Natural killer cell (primary cell): ENCODE data around the gene RWDD4. TPM values are rescaled to one million over a fixed set of nuclear protein-coding genes. Genes with fewer than 3 reads are reported as not detected.

ENCODE experiments used
- ATAC-seq, 3 donors: fragments of 150-1000 bp in 2 of 3; fragments of 200-7000 bp in 1 of 3; cut with Tn5 transposase; 1 replicate in 1 of 3; 2 replicates in 2 of 3; pipeline ENCODE4 v1.10.0; 2021; ENCODE audit warnings: mild to moderate bottlenecking in 2 of 3, moderate library complexity in 2 of 3
- DNase-seq, 2 donors: peaks; one replicate each; pipeline versions ENCODE4 v3.0.0 to v3.0.0-alpha.2; 2013 to 2021; ENCODE audit warnings: mixed read lengths in 1 of 2
- H3K27ac ChIP-seq: one replicate; pipeline ENCODE4 v1.5.1; 2013; ENCODE audit warnings: mild to moderate bottlenecking, low read length
- H3K27me3 ChIP-seq: one replicate; pipeline ENCODE4 v1.6.1; 2013; ENCODE audit warnings: low read length; ENCODE audit not compliant: control insufficient read depth, insufficient read depth
- H3K36me3 ChIP-seq: one replicate; pipeline ENCODE4 v1.6.1; 2013; ENCODE audit warnings: low read length; ENCODE audit not compliant: control insufficient read depth, insufficient read depth
- H3K4me1 ChIP-seq: one replicate; pipeline ENCODE4 v1.6.1; 2013; ENCODE audit warnings: low read length; ENCODE audit not compliant: control insufficient read depth, insufficient read depth
- H3K4me3 ChIP-seq: one replicate; pipeline ENCODE4 v1.5.1; 2013; ENCODE audit warnings: low read length
- H3K9me3 ChIP-seq: one replicate; pipeline ENCODE4 v1.6.1; 2013; ENCODE audit warnings: low read length; ENCODE audit not compliant: control insufficient read depth, insufficient read depth
- H3K27ac Mint-ChIP-seq, 2 donors: one replicate each; pipeline ENCODE4 v1.8.0; 2022; ENCODE audit warnings: mild to moderate bottlenecking in 2 of 2, mixed read lengths in 2 of 2, moderate library complexity in 1 of 2
- H3K27me3 Mint-ChIP-seq, 2 donors: one replicate each; pipeline ENCODE4 v1.8.0; 2022; ENCODE audit warnings: low read depth in 2 of 2, mixed read lengths in 2 of 2
- H3K36me3 Mint-ChIP-seq: one replicate; pipeline ENCODE4 v1.8.0; 2022; ENCODE audit warnings: mixed read lengths
- H3K4me1 Mint-ChIP-seq, 2 donors: one replicate each; pipeline ENCODE4 v1.8.0; 2022; ENCODE audit warnings: mixed read lengths in 2 of 2
- H3K4me3 Mint-ChIP-seq: one replicate; pipeline ENCODE4 v1.8.0; 2022; ENCODE audit warnings: mild to moderate bottlenecking, moderate library complexity, mixed read lengths
- H3K9me3 Mint-ChIP-seq, 2 donors: one replicate each; pipeline ENCODE4 v1.8.0; 2022; ENCODE audit warnings: mixed read lengths in 2 of 2
- WGBS: methylation state at CpG from one replicate; pipeline ENCODE4 v1.1.7; 2013; ENCODE audit warnings: missing lambda C conversion rate; ENCODE audit not compliant: insufficient coverage; 5-methylcytosine and 5-hydroxymethylcytosine counted together
- intact Hi-C: fragments of 100-400 bp; cut with micrococcal nuclease; formaldehyde crosslinking; loops from one replicate; pipeline ENCODE4 v1.14.2; 2022
- total RNA-seq, 4 donors: library from RNA; stranded (reverse); fragments of 120-200 nt in 1 of 4; gene quantifications; one replicate each; pipeline versions ENCODE4 v1.2.3 to v1.2.4, GENCODE V29; 2013 to 2022
- TF ChIP-seq, protein P1 (sequence below): fragments of 200-600 bp; IDR thresholded peaks from one replicate; pipeline ENCODE4 v1.8.0; 2022; ENCODE audit warnings: antibody characterized with exemption

Gene RWDD4
- total RNA-seq, 3 donors from 2014 or later (not counting 1 experiment from before 2014, with no cell fraction given): 14.3 to 20.7 (median 17.6) TPM

DNA sequence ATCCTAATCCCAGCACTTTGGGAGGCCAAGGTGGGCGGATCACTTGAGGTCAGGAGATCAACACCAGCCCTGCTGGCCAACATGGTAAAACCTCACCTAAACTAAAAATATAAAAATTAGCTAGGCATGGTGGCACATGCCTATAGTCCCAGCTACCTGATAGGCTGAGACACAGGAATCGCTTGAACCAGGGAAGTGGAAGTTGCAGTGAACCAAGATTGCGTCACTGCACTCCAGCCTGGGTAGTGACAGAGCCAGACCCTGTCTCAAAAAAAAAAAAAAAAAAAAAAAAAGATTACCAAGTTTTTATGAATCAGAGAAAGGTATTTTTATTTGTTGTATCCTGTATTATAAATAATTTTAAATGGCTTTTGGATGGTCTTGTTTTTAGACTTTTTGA is 15.2 kb upstream of the RWDD4 start:
- Histone ChIP-seq H3K27ac (no peak overlapping the region), H3K36me3 (peaks cover 63% of the 10 kb centered on the region), H3K4me1 (no peaks in the 10 kb centered on the region), H3K4me3 (no peak overlapping the region), H3K9me3 (no peaks in the 10 kb centered on the region), H3K27me3 (no peaks in the 10 kb centered on the region)
- Mint-ChIP-seq H3K36me3 (peaks cover 14% of the 10 kb centered on the region), H3K4me1 (peaks cover 5 to 8% of the 10 kb centered on the region in 2 donors), H3K4me3 (no peak overlapping the region), H3K27ac (no peak overlapping the region), H3K27me3 (no peaks in the 10 kb centered on the region), H3K9me3 (no peaks in the 10 kb centered on the region)
- TF ChIP-seq, protein P1, sequence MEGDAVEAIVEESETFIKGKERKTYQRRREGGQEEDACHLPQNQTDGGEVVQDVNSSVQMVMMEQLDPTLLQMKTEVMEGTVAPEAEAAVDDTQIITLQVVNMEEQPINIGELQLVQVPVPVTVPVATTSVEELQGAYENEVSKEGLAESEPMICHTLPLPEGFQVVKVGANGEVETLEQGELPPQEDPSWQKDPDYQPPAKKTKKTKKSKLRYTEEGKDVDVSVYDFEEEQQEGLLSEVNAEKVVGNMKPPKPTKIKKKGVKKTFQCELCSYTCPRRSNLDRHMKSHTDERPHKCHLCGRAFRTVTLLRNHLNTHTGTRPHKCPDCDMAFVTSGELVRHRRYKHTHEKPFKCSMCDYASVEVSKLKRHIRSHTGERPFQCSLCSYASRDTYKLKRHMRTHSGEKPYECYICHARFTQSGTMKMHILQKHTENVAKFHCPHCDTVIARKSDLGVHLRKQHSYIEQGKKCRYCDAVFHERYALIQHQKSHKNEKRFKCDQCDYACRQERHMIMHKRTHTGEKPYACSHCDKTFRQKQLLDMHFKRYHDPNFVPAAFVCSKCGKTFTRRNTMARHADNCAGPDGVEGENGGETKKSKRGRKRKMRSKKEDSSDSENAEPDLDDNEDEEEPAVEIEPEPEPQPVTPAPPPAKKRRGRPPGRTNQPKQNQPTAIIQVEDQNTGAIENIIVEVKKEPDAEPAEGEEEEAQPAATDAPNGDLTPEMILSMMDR: no peak
- ATAC-seq (no peak), DNase-seq (no peak)
- 100% methylated on average over 3 of the region's 3 CpGs for WGBS
- intact Hi-C loops: no loop called here

DNA sequence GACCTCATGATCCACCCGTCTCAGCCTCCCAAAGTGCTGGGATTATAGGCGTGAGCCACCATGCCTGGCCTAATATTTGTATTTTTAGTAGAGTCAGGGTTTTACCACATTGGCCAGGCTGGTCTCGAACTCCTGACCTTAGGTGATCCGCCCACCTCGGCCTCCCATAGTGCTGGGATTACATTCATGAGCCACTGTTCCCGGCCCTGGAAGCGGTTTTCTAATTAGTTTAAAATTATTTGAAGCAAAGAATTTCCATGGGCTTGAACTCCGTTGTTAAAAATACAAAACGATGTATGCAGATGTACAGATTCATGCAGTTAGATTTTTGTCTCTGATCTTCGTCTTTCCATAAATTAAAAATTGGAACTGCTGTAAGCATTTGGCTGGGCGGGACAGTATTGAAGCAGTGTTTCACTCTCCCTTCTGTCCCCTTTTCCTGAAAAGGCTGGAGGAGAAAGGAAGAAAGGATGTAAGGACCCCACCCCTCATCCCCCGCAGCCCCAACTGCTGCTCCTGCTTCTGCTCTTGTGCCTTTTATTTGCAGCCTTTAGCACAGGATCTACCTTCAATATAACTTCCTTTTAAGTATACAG is 12.1 kb upstream of the RWDD4 start:
- no peak overlapping the region for H3K27ac ChIP-seq
- intact Hi-C loops: no loop called here
- H3K27me3 ChIP-seq: no peaks in the 10 kb centered on the region
- TF ChIP-seq, protein P1: no peak
- no peaks in the 10 kb centered on the region for H3K4me1 ChIP-seq
- peaks cover 20% of the 10 kb centered on the region for H3K36me3 Mint-ChIP-seq
- DNase-seq (no peak), ATAC-seq (no peak)
- no peaks in the 10 kb centered on the region for H3K9me3 ChIP-seq
- peaks cover 5 to 8% of the 10 kb centered on the region in 2 donors for H3K4me1 Mint-ChIP-seq
- H3K4me3 Mint-ChIP-seq: no peak overlapping the region
- no peak overlapping the region for H3K4me3 ChIP-seq
- no peaks in the 10 kb centered on the region for H3K9me3 Mint-ChIP-seq
- WGBS: 98% methylated on average over 10 of the region's 12 CpGs
- peaks cover 69% of the 10 kb centered on the region for H3K36me3 ChIP-seq
- H3K27me3 Mint-ChIP-seq: no peaks in the 10 kb centered on the region
- peak overlapping the region in 1 of 2 donors; percentile 15 for H3K27ac Mint-ChIP-seq

DNA sequence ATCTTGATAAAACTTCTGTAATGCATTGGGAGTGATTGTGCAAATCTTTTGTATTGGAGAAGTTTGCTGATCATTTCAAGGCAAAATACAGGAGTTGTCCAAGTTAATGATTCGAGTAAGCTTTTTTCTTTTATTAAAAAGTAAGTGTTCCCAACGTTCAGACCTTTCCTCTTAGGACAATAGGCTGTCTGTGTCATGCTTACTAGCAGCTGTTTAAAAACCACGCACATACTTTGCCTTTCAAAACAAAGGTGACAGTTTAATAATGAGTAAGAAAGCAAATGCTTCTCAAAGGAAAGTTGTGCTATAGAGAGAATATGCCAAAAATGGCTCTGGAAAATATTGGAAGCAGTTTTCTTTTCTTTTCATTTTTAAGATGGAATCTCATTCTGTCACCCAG is 11.3 kb upstream of the RWDD4 start:
- H3K36me3 ChIP-seq: peaks cover 73% of the 10 kb centered on the region

More for the DNA sequence above, 11.3 kb upstream of the RWDD4 start:
- intact Hi-C loops: no loop called here
- Mint-ChIP-seq H3K27ac (no peak overlapping the region), H3K9me3 (no peaks in the 10 kb centered on the region), H3K36me3 (peaks cover 20% of the 10 kb centered on the region), H3K27me3 (no peaks in the 10 kb centered on the region), H3K4me1 (peaks cover 10 to 15% of the 10 kb centered on the region in 2 donors), H3K4me3 (no peak overlapping the region)
- DNase-seq: no peak
- Histone ChIP-seq H3K27ac (no peak overlapping the region), H3K4me1 (no peaks in the 10 kb centered on the region), H3K9me3 (no peaks in the 10 kb centered on the region), H3K27me3 (no peaks in the 10 kb centered on the region), H3K4me3 (no peak overlapping the region)
- WGBS: 97% methylated on average over 3 of the region's 3 CpGs
- TF ChIP-seq, protein P1: no peak
- ATAC-seq: no peak
